ENCODE data around the gene KRTAP5-7.

DNA sequence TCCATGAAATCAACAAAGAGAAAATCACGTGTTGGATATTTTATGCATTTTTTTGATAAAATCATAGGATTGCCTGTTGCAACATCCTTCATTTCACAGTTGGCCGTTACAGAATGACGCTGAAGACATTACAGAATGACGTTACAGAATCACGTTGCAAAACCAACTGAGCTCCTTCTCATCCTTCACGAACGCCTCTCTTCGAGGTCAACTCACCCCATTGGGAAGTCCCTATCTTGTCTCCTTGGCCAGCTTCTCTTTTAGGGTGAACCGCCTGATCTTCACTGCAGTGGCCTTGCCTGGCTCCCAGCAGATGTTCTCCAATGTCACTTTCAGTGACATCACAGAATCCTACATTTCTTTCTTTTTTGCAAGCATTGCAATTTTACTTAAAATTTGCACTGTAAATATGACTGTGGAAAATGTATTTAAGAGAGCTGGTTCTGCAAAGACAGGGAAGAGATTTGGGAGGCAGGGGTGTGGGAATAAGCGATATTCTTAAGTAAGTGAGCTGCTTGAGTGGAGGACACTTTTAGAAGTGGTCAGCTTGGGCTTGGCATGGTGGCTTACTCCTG is 5.1 kb downstream of the KRTAP5-7 start:
- no peak for TF ChIP-seq TCF7L2 (IDR thresholded peaks at IDR 0.05; ENCODE audit: borderline replicate concordance, extremely low read depth, insufficient read depth, insufficient read length)
- TF ChIP-seq, protein P1, sequence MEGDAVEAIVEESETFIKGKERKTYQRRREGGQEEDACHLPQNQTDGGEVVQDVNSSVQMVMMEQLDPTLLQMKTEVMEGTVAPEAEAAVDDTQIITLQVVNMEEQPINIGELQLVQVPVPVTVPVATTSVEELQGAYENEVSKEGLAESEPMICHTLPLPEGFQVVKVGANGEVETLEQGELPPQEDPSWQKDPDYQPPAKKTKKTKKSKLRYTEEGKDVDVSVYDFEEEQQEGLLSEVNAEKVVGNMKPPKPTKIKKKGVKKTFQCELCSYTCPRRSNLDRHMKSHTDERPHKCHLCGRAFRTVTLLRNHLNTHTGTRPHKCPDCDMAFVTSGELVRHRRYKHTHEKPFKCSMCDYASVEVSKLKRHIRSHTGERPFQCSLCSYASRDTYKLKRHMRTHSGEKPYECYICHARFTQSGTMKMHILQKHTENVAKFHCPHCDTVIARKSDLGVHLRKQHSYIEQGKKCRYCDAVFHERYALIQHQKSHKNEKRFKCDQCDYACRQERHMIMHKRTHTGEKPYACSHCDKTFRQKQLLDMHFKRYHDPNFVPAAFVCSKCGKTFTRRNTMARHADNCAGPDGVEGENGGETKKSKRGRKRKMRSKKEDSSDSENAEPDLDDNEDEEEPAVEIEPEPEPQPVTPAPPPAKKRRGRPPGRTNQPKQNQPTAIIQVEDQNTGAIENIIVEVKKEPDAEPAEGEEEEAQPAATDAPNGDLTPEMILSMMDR (IDR thresholded peaks at IDR 0.05 in 2 of 3, conservative IDR thresholded peaks at IDR 0.05 in 1 of 3; ENCODE audit: borderline replicate concordance in 1 of 3, insufficient read depth in 1 of 3, low read depth in 2 of 3, low read length in 2 of 3), result no peak
- TF ChIP-seq POLR2AphosphoS5 (IDR thresholded peaks at IDR 0.05; ENCODE audit: low read depth, low read length), result no peak
- TF ChIP-seq EZH2phosphoT487 (IDR thresholded peaks at IDR 0.05; ENCODE audit: borderline replicate concordance), result no peak
- no peak for TF ChIP-seq REST (IDR thresholded peaks at IDR 0.05; ENCODE audit: low read depth)
- no peak for TF ChIP-seq YY1 (IDR thresholded peaks at IDR 0.05; ENCODE audit: extremely low read depth, insufficient replicate concordance, low read depth, low read length)
